HepG2 (cell line): Measurements from ENCODE around the gene EMILIN3. TPM values are rescaled to one million over a fixed set of nuclear protein-coding genes. Genes with fewer than 3 reads are reported as not detected.

Experiments used
- ATAC-seq: fragments of 200-7000 bp; cut with Tn5 transposase; 3 replicates; pipeline ENCODE4 v1.9.1; 2020; ENCODE audit warnings: mild to moderate bottlenecking, moderate library complexity
- BruUV-seq: library from RNA; stranded (reverse); fragments of 400-500 nt; replicated peaks from 2 replicates; lab custom pipeline; 2021; lab: Mats Ljungman, UMichigan
- CTCF ChIA-PET: fragments of 300-600 bp; formaldehyde crosslinking; extraction: SDS; loops from one replicate; lab custom pipeline; 2021; ENCODE audit warnings: low total read pairs, inconsistent platforms, low intra/inter-chr PET ratio; lab: Yijun Ruan, JAX
- POLR2A ChIA-PET: fragments of 350-600 bp; sonication (Branson Sonifier 250); formaldehyde crosslinking; loops from one replicate; lab custom pipeline; 2020; ENCODE audit warnings: antibody characterized with exemption, inconsistent platforms; lab: Yijun Ruan, JAX
- DNase-seq: peaks from one replicate; pipeline ENCODE4 v3.0.0-alpha.2; 2015; ENCODE audit warnings: low spot score
- FAIRE-seq: peaks from 3 replicates; lab custom pipeline; 2011; peaks lifted over from hg19 to GRCh38; lab: Jason Lieb, UNC
- H2AFZ ChIP-seq: one replicate; pipeline ENCODE4 v1.6.1; 2011; ENCODE audit warnings: low read length, inconsistent platforms
- H3K27ac ChIP-seq: fragments of 300-600 bp; 3 replicates; pipeline ENCODE4 v1.8.0; 2011; ENCODE audit warnings: mixed run types, mild to moderate bottlenecking, mixed read lengths, low read length, inconsistent platforms; ENCODE audit not compliant: insufficient read depth; ENCODE audit errors: extremely low read length
- H3K27me3 ChIP-seq, 2 experiments: fragments of 200-600 bp in 1 of 2; 2 replicates in 1 of 2; 3 replicates in 1 of 2; pipeline versions ENCODE4 v1.6.0 to v1.8.0; 2011; ENCODE audit warnings: low read length in 2 of 2, mild to moderate bottlenecking in 2 of 2, moderate library complexity in 2 of 2, inconsistent platforms in 1 of 2; ENCODE audit not compliant: insufficient read depth in 2 of 2, control insufficient read depth in 1 of 2
- H3K36me3 ChIP-seq, 2 experiments: fragments of 200-600 bp in 1 of 2; replicated peaks in 1 of 2; 2 replicates in 1 of 2; 3 replicates in 1 of 2; pipeline versions ENCODE4 v1.5.1 to v1.8.0; 2011; ENCODE audit warnings: low read length in 2 of 2, inconsistent platforms in 1 of 2; ENCODE audit not compliant: insufficient read depth in 2 of 2, control insufficient read depth in 1 of 2
- H3K4me1 ChIP-seq: 2 replicates; pipeline ENCODE4 v1.5.1; 2012; ENCODE audit warnings: low read length, inconsistent platforms; ENCODE audit not compliant: insufficient read depth
- H3K4me2 ChIP-seq: 2 replicates; pipeline ENCODE4 v1.6.0; 2011; ENCODE audit warnings: low read depth, low read length, inconsistent platforms
- H3K4me3 ChIP-seq, 3 experiments: fragments of 200-600 bp in 1 of 3; sonication (generic), shearing (Covaris generic) in 1 of 3; replicated peaks in 1 of 3; 2 replicates each; pipeline ENCODE4 v1.5.1; 2011 to 2016; ENCODE audit warnings: low read length in 3 of 3, inconsistent platforms in 2 of 3, low read depth in 2 of 3, mild to moderate bottlenecking in 2 of 3, control low read depth in 1 of 3, mixed read lengths in 1 of 3; ENCODE audit not compliant: insufficient read depth in 1 of 3
- H3K79me2 ChIP-seq: one replicate; pipeline ENCODE4 v1.6.1; 2011; ENCODE audit warnings: low read length, inconsistent platforms; ENCODE audit not compliant: insufficient read depth
- H3K9ac ChIP-seq: 2 replicates; pipeline ENCODE4 v1.6.0; 2011; ENCODE audit warnings: mild to moderate bottlenecking, low read depth, low read length, inconsistent platforms; ENCODE audit not compliant: insufficient read depth
- H3K9me3 ChIP-seq: 2 replicates; pipeline ENCODE4 v1.5.1; 2012; ENCODE audit warnings: mild to moderate bottlenecking, low read length
- H4K20me1 ChIP-seq: 2 replicates; pipeline ENCODE4 v1.6.0; 2011; ENCODE audit warnings: inconsistent platforms, mild to moderate bottlenecking, low read length, moderate library complexity; ENCODE audit not compliant: insufficient read depth
- ATM ChIP-seq: fragments of 450-650 bp; IDR thresholded peaks from 2 replicates; pipeline ENCODE4 v1.7.1; 2017; ENCODE audit warnings: mild to moderate bottlenecking, borderline replicate concordance
- HDAC6 ChIP-seq: fragments of 200-600 bp; sonication (generic); IDR thresholded peaks from 2 replicates; pipeline ENCODE4 v1.7.0; 2017; ENCODE audit warnings: mild to moderate bottlenecking, antibody characterized with exemption, low read length, low read depth
- MAZ ChIP-seq, 2 experiments: sonication (generic) in 1 of 2; formaldehyde crosslinking in 1 of 2; IDR thresholded peaks; 2 replicates each; pipeline versions ENCODE4 v1.5.0 to v1.6.1; 2012 to 2020; ENCODE audit warnings: low read depth in 2 of 2, mild to moderate bottlenecking in 2 of 2, borderline replicate concordance in 1 of 2, improper control_type of control experiment in 1 of 2, low read length in 1 of 2, missing genetic modification reagents in 1 of 2, moderate library complexity in 1 of 2
- MTF1 ChIP-seq: sonication (generic); formaldehyde crosslinking; IDR thresholded peaks from 2 replicates; pipeline ENCODE4 v1.5.0; 2020; ENCODE audit warnings: missing genetic modification reagents
- NFIB ChIP-seq: sonication (generic); formaldehyde crosslinking; IDR thresholded peaks from 2 replicates; pipeline ENCODE4 v1.9.0; 2021; ENCODE audit warnings: missing genetic modification reagents, mild to moderate bottlenecking, borderline replicate concordance
- NFKB2 ChIP-seq: sonication (generic); formaldehyde crosslinking; IDR thresholded peaks from 2 replicates; pipeline ENCODE4 v1.4.0; 2020; ENCODE audit warnings: missing genetic modification reagents, borderline replicate concordance
- TBP ChIP-seq: sonication (generic); formaldehyde crosslinking; IDR thresholded peaks from 2 replicates; pipeline ENCODE4 v1.5.0; 2020; ENCODE audit warnings: missing genetic modification reagents
- XRCC5 ChIP-seq: fragments of 200-400 bp; formaldehyde crosslinking; optimal IDR thresholded peaks from 2 replicates; pipeline ENCODE3; 2017; ENCODE audit warnings: mild to moderate bottlenecking, low read length
- ZNF326 ChIP-seq: sonication (generic); formaldehyde crosslinking; IDR thresholded peaks from 2 replicates; pipeline ENCODE4 v1.4.0; 2020; ENCODE audit warnings: missing genetic modification reagents, borderline replicate concordance
- ZNF713 ChIP-seq: sonication (generic); formaldehyde crosslinking; IDR thresholded peaks from 2 replicates; pipeline ENCODE4 v1.4.0; 2020; ENCODE audit warnings: mild to moderate bottlenecking, missing genetic modification reagents
- ZNF768 ChIP-seq: sonication (generic); formaldehyde crosslinking; IDR thresholded peaks from 2 replicates; pipeline ENCODE4 v1.4.0; 2020; ENCODE audit warnings: missing genetic modification reagents
- ZNF776 ChIP-seq: sonication (generic); formaldehyde crosslinking; IDR thresholded peaks from 2 replicates; pipeline ENCODE4 v1.4.0; 2020; ENCODE audit warnings: mild to moderate bottlenecking, missing genetic modification reagents
- WGBS: methylation state at CpG from one replicate; pipeline ENCODE4 v1.1.6; 2017; ENCODE audit warnings: low lambda C conversion rate; 5-methylcytosine and 5-hydroxymethylcytosine counted together
- in situ Hi-C: cut with HindIII; loops from 2 replicates; pipeline ENCODE4 v1.10.0; 2017; ENCODE audit warnings: low pct_unique_long_range_greater_than_20kb; ENCODE audit not compliant: extremely low pct_ligation_motif_present
- intact Hi-C: fragments of 100-400 bp; cut with micrococcal nuclease; formaldehyde crosslinking; loops from one replicate; pipeline ENCODE4 v1.10.0; 2022; ENCODE audit not compliant: unreplicated experiment
- polyA plus RNA-seq, 8 experiments: library from polyadenylated mRNA; depleted of rRNA in 3 of 8; stranded (reverse) in 7 of 8; unstranded in 1 of 8; fragments of >200 nt; fragmentation: Illumina TruSeq in 4 of 8; extraction: Trizol in 4 of 8; gene quantifications; 2 replicates each; pipeline versions ENCODE4 v1.2.1 to v1.2.3, GENCODE V29; 2011 to 2016; ENCODE audit warnings: low read depth in 4 of 8, missing spikeins in 1 of 8, mixed read lengths in 1 of 8; ENCODE audit not compliant: insufficient read depth in 1 of 8
- total RNA-seq, 5 experiments: library from RNA; depleted of rRNA; stranded (reverse); fragments of >200 nt; fragmentation: Illumina TruSeq; extraction: Trizol; gene quantifications; 2 replicates each; pipeline ENCODE4 v1.2.3, GENCODE V29; 2016; ENCODE audit warnings: low read depth in 1 of 5
- TF ChIP-seq, protein P1 (sequence below): sonication (generic); formaldehyde crosslinking; IDR thresholded peaks from 2 replicates; pipeline ENCODE4 v1.5.0; 2020; ENCODE audit warnings: mild to moderate bottlenecking, missing genetic modification reagents
- TF ChIP-seq, protein P2 (sequence below), 2 experiments: sonication (generic) in 1 of 2; formaldehyde crosslinking in 1 of 2; IDR thresholded peaks; 2 replicates each; pipeline versions ENCODE4 v1.6.1 to v1.9.0; 2014 to 2022; ENCODE audit warnings: antibody characterized with exemption in 1 of 2, borderline replicate concordance in 1 of 2, inconsistent platforms in 1 of 2, low read depth in 1 of 2, missing genetic modification reagents in 1 of 2

EMILIN3 gene
- total and polyA plus RNA-seq, 2 of the 13 experiments (the other 11 are each of a cell fraction or from before 2014, with no cell fraction given): 0.25 to 0.29 TPM

DNA sequence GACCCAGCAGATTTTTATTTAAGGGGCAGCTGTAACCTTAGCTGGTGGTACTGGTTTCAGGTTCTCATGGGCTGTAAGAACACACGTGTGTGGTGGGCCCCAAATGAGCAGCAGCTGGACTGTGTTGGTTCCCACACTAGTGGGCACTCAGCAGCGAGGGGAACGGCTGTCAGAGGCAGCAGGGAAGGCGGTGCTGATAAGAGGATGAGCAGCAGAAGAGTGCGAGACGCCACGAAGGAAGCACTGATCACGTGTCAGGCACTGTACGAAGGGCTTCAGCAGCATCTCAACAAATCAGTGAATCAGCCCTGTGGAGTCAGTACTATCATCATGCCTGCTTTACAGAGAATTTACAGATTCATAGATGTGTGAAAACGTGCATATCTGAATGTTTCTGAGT, 41.0 kb upstream of the EMILIN3 start:
- no peak overlapping the region for H3K9ac ChIP-seq
- H3K27me3 ChIP-seq: no peaks in the 10 kb centered on the region
- H3K36me3 ChIP-seq: peaks cover 56 to 91% of the 10 kb centered on the region in 2 experiments
- no peaks in the 10 kb centered on the region for H4K20me1 ChIP-seq
- no peak overlapping the region for H3K4me3 ChIP-seq
- no peak overlapping the region for H2AFZ ChIP-seq
- H3K4me2 ChIP-seq: no peak overlapping the region
- H3K27ac ChIP-seq: no peak overlapping the region
- ATAC-seq: no peak
- 95% methylated on average over 10 of the region's 10 CpGs for WGBS
- no peak for DNase-seq
- no peaks in the 10 kb centered on the region for H3K9me3 ChIP-seq
- no peak for FAIRE-seq
- CTCF ChIA-PET: no interaction called here
- H3K79me2 ChIP-seq: no peaks in the 10 kb centered on the region
- no peak for TF ChIP-seq ATM
- TF ChIP-seq TBP (CRISPR knock-in tag): no peak
- no peak for TF ChIP-seq NFIB (CRISPR knock-in tag)
- no peak for TF ChIP-seq ZNF713 (CRISPR knock-in tag)
- TF ChIP-seq HDAC6: no peak
- TF ChIP-seq, protein P1, sequence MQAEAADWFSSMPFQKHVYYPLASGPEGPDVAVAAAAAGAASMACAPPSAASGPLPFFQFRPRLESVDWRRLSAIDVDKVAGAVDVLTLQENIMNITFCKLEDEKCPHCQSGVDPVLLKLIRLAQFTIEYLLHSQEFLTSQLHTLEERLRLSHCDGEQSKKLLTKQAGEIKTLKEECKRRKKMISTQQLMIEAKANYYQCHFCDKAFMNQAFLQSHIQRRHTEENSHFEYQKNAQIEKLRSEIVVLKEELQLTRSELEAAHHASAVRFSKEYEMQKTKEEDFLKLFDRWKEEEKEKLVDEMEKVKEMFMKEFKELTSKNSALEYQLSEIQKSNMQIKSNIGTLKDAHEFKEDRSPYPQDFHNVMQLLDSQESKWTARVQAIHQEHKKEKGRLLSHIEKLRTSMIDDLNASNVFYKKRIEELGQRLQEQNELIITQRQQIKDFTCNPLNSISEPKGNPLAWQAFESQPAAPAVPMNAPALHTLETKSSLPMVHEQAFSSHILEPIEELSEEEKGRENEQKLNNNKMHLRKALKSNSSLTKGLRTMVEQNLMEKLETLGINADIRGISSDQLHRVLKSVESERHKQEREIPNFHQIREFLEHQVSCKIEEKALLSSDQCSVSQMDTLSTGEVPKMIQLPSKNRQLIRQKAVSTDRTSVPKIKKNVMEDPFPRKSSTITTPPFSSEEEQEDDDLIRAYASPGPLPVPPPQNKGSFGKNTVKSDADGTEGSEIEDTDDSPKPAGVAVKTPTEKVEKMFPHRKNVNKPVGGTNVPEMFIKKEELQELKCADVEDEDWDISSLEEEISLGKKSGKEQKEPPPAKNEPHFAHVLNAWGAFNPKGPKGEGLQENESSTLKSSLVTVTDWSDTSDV (CRISPR knock-in tag): no peak
- no peak for TF ChIP-seq ZNF768 (CRISPR knock-in tag)
- TF ChIP-seq MAZ (IDR thresholded peaks at IDR 0.05; ENCODE audit: borderline replicate concordance, low read depth, low read length): no peak
- TF ChIP-seq MAZ (CRISPR knock-in tag; IDR thresholded peaks at IDR 0.05; ENCODE audit: low read depth): no peak
- no peak for TF ChIP-seq ZNF776 (CRISPR knock-in tag)
- TF ChIP-seq ZNF326 (CRISPR knock-in tag): no peak
- TF ChIP-seq, protein P2, sequence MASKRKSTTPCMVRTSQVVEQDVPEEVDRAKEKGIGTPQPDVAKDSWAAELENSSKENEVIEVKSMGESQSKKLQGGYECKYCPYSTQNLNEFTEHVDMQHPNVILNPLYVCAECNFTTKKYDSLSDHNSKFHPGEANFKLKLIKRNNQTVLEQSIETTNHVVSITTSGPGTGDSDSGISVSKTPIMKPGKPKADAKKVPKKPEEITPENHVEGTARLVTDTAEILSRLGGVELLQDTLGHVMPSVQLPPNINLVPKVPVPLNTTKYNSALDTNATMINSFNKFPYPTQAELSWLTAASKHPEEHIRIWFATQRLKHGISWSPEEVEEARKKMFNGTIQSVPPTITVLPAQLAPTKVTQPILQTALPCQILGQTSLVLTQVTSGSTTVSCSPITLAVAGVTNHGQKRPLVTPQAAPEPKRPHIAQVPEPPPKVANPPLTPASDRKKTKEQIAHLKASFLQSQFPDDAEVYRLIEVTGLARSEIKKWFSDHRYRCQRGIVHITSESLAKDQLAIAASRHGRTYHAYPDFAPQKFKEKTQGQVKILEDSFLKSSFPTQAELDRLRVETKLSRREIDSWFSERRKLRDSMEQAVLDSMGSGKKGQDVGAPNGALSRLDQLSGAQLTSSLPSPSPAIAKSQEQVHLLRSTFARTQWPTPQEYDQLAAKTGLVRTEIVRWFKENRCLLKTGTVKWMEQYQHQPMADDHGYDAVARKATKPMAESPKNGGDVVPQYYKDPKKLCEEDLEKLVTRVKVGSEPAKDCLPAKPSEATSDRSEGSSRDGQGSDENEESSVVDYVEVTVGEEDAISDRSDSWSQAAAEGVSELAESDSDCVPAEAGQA (IDR thresholded peaks at IDR 0.05; ENCODE audit: low read depth): no peak
- TF ChIP-seq, protein P2 (CRISPR knock-in tag; IDR thresholded peaks at IDR 0.05; ENCODE audit: borderline replicate concordance): no peak
- TF ChIP-seq NFKB2 (CRISPR knock-in tag): no peak
- TF ChIP-seq XRCC5: no peak
- TF ChIP-seq MTF1: no peak
- intact Hi-C loops: no loop called here
- in situ Hi-C loops: no loop called here
- BruUV-seq: no TSS peak
- POLR2A ChIA-PET: no interaction called here
- H3K4me1 ChIP-seq: no peaks in the 10 kb centered on the region
